LoVo (cell line): Measurements from ENCODE around the gene HMCN2.

Experiments
- DNase-seq: peaks from one replicate; pipeline ENCODE4 v3.0.0-alpha.2; 2016; ENCODE audit warnings: low spot score

The HMCN2 gene

DNA sequence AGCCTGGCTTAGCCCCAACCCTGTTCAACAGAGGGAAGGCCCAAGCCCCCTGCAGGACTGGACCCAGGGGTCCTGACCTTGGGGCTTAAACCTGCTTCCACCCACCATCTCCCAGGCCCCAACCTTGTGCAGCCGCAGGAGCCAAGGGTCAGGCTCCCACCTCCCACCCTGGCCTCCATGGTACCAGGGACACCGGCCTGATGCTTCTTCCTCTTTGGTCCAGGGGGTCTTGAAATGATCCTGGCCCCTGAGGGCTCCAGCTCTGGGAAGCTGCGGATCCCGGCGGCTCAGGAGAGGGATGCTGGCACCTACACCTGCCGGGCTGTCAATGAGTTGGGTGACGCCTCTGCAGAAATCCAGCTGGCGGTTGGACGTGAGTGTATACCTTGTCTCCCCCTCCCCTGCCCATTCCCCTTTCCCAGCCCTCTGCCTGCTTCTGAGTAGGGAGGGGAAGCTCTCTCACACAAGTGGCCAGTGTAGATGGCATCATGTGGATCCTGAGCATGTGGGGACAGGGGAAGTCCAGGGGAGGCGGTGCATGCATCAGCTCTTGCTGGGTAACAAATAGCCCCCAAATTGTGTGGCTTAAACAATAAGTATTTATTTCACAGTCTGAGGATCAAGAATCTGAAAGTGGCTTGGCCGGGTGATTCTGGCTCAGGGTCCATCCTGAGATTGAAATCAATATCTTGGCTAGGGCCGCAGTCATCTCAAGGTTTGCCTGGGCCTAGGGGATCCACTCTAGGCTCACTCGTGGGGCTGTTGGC, 44.3 kb downstream of the HMCN2 start:
- no peak for DNase-seq

DNA sequence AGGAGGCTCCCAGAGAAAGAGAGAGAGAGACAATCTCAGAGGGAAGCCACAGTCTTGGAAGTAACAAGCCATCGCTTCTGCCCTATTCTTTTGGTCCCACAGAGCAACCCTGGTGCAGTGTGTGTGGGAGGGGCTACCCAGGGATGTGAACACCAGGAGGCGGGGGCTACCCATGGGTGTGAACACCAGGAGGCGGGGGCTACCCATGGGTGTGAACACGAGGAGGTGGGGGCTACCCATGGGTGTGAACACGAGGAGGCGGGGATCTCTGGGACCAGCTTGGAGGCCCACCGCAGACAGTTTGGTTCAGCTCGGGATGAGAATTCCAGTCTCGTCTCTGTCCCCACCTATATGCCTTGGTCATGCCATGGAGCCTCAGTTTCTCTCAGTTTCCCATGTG, 44.9 kb downstream of the HMCN2 start:
- DNase-seq = no peak

DNA sequence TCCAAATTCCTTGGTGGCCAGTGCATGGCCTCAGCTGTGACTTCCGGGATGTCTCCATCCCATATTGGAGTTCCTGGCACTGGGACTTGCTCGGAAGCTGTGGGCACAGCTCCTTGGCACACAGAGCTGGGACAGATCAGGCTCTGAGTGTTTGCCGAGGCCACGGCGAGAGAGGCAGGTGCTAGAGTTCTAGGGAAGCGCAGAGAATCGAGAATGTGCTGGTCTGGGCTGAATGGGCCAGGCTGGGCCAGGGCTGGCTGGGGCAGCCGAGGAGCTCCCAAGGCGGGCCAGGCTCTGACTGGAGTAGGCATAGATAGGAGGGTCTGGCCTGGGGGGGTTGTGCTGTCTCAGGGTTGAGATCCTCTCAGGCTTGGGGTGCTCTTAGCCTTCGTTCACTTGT, 45.4 kb downstream of the HMCN2 start:
- no peak for DNase-seq

DNA sequence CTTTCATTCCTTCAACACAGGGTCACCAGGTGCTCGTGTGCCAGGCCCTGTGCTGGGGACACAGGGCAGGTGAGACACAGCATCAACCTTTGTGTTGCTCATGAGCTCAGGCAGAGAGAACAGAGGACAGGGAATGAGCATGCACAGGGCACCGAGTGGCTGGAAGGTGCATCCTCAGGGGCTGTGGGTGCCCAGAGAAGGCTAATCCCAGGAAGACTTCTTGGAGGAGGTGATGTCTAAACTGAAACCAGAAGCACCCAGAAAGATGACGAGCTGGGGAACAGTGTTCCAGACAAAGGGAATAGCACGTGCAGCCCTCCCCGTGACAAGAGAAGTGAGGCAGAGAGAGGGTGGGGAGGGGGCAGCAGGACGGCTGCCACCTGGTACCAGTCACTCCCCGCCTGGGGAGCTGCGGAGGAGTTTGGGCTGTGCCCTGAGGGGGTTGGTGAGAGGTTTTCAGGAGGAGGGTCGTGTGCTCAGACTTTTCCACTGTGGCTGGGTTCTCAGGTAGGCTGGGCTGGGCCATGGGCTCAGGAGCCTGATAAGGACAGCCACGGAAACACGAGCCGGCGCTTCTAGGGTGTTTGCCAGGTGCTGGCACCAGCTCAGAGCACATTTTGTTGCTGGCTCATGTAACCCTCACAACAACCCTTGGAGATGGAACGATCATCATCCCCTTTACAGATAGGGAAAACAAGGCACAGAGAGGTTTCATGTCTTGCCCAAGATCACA, 46.0 kb downstream of the HMCN2 start:
- no peak for DNase-seq

DNA sequence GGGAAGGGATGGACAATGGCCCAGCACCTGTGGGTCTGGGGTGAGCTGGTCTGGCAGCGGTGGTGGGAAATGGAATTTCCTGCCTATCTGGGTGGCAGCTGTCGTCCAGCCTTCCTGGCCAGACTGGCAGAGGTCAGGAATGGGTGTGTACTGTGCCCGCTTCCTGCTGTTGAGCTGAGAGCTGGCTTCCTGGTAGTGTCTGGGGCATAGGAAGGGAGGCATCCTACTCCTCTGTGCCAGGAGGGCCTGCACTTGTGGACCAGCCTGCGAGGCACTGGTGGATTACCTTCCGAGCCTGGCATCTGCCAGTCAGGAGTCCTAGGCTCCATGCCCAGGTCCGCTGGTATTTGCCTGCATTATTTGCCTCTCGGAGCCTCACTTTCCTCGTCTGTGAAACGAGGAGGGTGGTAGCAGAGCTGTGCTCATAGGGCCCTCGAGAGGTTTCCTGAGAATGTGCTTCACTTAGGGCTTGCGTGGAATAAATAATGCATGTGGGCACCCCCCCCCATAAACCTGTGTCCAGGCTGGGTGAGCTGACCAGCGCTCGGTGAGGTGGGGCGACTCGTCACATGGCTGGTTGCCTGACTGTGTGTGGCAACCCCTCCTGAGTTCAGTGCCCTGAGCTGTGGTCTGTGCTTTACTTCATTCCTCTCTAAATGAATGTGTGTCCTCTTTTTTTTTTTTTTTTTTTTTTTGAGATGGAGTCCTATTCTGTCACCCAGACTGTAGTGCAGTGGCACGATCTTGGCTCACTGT, 47.7 kb downstream of the HMCN2 start:
- no peak for DNase-seq

DNA sequence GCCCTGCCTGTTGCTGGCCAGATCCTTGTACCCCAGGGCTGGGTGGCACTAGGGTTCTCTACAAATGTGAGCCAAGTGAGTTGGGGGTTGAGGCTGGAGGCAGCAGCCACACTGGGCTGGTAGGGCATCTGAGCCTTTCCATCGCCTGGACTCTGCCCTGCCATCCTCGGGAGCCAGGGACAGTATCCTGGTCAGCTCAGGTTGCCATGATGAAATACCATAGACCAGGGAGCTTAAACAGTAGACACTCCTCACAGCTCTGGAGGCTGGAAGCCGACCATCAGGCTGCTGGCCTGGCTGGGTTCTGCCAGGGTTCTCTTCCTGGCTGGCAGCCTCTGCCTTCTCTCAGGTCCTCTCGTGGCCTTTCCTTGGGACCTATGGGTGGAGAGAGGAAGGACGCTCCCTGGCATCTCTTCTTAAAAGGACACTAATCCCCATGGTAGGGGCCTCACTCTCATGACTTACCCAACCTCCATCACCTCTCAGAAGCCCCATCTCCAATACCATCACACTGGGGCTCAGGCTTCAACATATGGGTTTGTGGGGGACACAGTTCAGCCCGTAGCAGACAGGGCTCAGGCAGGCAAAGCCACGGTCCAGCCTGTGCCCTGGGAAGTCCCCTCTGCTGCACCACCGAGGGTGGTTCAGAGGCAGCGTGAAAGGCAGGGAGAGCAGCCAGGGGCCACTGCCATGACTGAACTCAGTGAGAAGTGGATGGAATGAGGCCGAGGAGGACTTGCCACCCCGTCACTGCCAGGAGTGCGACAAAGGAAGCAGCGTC, 50.1 kb downstream of the HMCN2 start:
- no peak for DNase-seq

DNA sequence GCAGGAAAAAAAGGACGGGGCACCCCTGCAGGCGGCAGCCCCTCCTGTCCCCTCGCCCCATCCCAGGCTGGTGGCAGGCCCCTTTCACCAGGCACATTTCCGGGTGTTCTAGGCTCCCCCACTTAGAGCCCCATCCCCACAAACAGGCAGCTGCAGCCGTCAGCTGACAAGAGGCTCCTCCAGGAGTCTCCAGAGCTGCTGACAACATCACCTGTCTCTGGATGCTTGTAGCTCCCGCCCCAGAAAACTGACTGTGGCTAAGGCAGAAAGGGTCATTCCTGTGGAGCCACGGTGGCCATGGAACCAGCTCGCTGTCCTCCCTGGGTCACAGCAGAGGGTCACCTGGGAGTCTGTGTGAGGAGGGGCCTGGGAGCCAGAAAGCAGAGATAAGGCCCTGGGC, 50.9 kb downstream of the HMCN2 start:
- no peak for DNase-seq

DNA sequence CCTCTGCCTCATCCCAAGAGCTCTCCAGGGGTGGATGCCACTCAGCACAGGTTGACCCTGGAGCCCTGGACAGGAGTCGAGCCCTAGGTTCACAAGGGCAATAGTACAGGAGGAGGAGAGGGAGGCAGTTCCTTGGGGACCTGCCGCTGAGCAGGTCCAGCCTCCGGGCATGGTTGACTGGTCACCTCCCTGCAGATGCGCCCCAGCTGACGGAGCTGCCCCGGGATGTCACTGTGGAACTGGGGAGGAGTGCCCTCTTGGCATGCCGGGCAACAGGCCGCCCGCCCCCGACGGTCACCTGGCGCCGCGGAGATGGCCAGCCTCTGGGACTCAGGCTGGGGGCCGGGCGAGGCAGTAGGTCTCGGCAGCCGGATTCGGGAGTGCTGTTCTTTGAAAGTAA, 53.7 kb downstream of the HMCN2 start:
- DNase-seq = no peak

DNA sequence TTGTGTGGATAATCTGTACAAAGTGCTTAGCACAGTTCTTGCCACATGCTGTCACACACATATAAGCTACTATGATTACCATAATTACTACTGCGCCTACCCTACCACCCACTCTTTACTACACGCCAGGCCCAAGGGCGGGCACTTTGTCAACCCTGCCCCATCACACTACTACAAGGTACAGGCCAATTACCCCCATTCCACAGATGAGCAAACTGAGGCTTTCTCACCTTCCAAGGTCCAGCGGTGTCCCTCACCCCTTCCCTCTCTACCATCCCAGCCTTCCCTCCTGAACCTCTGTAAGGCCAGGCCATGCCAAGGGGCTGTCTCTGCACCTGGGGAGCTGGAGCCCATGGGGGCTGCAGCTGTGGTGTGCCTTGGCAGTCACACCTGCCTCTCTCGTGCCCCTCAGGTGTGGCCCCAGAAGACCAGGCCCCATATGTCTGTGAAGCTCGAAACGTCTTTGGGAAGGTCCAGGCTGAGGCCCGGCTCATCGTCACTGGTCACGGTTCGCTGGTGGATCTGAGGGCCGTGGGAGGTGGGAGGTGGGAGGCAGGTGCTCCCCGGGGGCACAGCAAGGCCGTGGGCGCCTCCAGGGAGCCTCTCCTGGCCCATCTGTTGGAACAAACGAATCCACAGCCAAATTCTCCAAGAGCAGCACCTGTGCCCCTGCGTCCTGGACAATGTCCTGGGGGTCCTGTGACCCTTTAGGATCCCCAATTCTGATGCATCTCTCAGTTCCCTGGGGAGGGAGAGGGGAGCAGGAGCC, 54.6 kb downstream of the HMCN2 start:
- DNase-seq = no peak

DNA sequence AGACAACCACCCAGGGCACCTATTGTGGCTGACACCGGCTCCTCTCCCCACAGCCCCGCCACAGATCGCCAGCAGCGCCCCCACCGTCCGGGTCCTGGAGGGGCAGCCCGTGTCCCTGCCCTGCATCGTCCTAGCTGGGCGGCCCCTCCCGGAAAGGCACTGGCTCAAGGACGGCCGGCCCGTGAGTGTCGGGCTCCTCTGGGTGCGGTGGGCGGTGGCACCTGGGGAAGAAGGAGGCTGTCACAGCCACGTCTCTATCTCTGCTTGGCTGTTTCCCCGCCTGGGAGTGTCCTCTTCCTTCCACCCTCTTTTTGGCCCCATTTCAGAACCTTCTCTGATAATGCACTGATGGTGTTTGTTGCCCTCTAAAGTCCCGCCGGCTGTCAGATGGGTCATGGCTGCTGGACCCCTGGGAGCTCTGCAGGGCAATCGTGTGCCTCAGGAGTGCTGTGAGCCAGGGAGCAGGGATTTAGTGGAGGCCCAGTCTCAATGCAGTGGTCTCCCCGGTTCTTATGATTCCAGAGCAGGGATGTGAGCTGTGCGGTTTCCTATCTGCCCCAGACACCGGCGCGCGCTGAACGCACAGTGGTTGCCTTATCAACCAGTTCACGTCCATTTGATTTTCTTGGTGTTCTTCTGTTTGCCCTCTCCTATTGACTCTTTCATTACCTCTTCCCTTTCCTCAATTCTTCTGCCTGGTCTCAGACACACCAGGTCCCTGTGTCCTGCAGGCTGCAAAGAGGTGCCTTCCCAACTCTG, 55.3 kb downstream of the HMCN2 start:
- DNase-seq = no peak

DNA sequence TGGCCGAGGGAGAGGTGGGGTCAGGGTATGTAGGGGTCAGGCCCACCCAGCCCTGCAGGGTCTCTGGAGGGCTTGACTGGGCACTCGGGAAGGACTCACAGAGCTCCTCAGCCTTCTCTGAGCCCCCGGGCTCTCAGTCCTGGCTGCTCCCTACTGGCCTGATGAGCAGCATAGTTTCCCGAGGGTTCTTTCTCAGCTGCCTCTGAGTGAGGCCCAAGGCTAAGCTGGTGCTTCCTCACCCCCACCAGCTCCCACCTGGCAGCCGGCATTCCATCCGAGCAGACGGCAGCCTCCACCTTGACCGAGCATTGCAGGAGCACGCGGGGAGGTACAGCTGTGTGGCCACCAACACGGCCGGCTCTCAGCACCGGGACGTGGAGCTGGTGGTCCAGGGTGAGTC, 56.0 kb downstream of the HMCN2 start:
- no peak for DNase-seq

DNA sequence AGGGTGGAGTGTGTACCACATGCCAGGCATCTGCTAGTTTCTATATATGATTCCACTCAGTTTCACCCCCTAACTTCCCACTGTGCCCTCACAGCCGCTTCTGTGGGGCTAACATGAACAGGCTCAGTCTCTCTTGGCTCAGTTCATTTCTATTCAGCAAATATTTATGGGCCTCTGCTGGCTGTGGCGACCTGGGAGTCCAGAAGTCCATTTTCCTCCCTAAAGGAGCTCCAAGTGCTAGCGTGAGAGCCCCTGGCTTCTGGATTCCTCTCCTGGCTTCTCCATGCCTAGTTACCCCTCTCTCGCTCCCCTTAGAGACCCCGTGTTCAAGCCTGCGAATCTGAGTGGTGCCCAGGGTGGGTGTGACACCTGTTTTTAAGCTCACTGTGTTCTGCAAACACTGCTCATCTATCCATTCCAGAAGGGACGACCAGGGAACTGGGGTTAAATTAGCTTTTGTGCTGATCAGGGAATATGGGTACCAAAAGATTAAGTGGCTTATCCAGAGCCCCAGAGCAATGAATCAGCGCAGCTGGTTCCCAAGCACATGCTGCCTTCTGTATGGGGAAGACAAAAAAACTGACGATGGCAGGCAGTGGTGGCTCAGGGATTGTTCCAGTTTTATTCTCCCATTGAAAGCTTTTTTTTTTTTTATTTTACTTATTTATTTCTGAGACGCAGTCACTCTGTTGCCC, 57.6 kb downstream of the HMCN2 start:
- no peak for DNase-seq

DNA sequence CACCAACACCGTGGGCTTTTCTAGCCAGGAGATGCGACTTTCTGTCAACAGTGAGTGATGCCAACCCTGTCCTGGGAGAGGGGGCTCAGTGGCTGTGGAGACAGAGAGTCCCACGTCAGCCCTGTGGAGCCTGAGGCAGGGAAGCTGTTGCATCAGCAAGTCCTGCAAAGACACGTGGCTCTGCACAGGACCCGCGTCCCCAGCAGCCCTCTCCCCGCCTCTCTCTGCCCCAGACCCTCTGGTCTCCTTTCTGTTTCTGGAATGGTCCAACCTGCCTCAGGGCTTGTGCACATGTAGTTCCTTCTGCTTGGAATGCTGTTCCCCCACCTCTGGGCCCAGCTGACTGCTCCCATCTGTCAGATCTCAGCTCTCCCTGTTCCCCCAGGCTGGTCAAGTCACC, 60.4 kb downstream of the HMCN2 start:
- no peak for DNase-seq

DNA sequence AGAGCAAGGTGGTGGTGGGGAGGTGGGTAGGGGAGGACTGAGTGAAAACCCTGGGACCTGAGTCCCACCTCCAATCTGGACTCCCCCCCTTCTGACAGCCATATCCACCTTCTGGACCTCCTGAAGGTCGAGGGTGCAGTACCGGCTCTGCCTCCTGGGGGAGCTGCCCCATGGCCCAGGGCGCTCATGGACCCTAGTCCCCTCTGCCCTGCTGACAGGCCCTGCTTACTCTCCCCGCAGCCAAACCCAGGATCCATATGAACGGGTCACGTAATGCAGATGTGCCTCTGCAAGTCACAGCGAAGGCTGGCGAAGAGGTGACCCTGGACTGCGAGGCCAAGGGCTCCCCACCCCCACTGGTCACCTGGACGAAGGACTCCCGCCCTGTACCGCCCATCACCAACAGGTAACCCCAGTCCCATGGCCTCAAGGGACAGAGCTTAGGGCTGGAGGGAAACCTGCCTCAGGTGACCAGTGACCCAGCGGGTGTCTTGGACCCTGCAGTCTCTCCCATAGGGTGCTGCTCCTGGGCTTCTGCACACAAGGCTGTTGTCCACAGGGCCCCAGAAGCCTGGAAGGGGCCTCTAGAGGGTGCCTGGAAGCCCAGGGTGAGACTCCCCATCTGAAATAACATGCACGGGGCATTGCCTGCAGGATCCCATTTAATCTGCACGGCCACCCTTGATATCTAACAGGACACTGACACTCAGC, 61.7 kb downstream of the HMCN2 start:
- DNase-seq = no peak

DNA sequence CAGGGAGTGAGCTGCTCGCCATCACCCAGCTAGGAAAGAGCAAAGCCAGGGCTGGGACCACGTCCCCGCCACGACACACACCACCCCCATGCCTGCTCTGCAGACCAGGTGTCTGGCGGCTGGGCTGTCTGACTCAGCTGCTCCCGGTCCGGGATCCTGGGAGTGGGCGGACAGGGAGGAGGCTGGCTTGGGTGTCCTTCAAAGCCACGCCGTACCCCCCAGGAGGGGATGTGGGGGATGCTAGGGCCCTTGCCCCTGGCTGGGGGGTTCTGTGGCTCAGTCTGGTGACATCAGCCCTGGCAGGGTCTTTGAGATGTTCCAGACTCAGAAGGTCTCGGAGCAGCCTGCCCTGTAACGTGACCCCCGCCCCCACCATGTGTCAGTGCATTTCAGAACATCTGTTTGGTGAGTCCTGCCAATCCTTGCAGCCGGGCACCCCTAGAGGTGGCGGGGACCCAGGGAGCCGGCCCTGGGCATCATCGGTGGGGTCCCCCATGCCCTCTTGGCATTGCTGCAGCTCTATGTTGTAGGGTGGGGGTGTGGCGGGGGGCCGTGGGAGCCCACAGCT, 62.3 kb downstream of the HMCN2 start:
- no peak for DNase-seq

DNA sequence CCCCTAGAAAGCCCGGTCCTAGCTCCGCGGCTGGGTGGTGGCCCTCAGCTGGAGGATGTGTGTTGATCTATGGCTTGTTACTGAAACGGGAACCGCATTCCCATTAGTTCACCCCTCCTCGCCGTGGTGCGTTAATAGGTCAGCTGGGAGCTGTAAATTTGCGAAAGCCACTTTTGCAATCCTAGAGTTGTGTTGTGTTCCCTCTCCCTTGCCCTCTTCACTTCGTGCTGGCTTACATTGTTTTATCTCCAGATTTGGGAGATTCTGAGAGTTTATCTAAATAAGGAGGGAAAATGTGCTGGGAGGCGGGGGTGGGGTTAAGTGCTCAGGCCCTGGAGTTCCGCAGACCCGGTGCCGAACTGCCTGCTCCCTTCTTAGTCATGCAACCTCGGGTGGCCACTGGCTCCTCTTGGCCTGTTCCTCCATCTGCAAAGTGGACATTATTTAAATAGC, 62.8 kb downstream of the HMCN2 start:
- no peak for DNase-seq

DNA sequence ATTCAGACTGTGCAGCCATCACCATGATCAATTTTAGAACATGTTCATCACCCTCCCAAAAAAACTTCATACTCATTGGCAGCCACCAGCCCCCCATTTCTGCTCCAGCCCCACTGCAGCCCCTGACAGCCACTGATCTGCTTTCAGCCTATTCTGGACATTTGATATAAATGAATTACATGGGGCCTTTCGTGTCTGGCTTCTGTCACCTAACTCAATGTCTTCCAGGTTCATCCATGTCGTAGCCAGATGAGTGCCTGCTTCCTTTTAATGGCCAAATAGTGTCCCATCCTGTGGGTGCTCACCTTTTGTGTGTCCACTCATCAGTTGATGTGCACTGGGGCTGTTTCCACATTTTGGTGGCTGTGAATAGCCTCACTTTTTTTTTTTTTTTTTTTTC, 63.5 kb downstream of the HMCN2 start:
- no peak for DNase-seq

DNA sequence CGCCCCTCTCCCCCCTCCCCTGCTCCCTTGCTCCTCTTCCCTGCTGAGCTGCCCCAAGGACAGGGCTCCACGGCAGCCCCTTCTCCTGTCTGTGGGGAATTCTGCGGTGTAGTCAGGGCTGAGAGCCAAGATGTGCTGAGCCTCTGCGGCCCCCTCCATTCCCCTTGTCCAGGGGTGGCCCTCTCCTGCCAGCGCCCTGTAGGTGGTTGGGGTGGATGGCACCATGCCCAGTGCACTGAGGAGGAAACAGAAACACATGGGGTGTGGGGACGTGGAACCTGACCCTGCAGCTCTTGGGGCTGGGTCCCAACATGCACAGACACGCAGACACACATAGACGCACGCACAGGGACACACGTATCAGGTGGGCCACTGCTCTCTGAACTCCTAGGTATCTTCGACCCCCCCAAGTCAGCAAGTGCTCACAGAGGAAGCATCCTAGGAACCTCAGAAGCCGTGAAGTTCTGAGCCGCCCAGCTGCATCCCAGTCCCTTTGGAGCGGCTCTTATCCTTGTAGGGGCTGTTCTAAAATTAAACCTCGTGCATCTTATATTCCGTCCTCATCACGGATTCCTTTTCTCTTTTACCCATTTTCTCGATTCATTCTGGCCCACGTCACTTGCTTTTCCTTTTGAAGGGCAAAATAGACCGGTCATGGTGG, 64.8 kb downstream of the HMCN2 start:
- no peak for DNase-seq
